Glutamatergic neuron (in vitro differentiated cells): ENCODE measurements around the gene FLYWCH1. TPM values are rescaled to one million over a fixed set of nuclear protein-coding genes. Genes with fewer than 3 reads are reported as not detected.

Experiments
- DNase-seq: peaks from one replicate; pipeline ENCODE4 v3.0.0; 2022
- H3K27ac Mint-ChIP-seq: one replicate; pipeline ENCODE4 v1.8.0; 2020; ENCODE audit warnings: mild to moderate bottlenecking, mixed read lengths, inconsistent platforms; ENCODE audit not compliant: unreplicated experiment
- H3K27me3 Mint-ChIP-seq: one replicate; pipeline ENCODE4 v1.8.0; 2020; ENCODE audit warnings: mild to moderate bottlenecking, moderate library complexity, mixed read lengths, inconsistent platforms; ENCODE audit not compliant: unreplicated experiment
- H3K36me3 Mint-ChIP-seq: one replicate; pipeline ENCODE4 v1.8.0; 2020; ENCODE audit warnings: mild to moderate bottlenecking, mixed read lengths, inconsistent platforms; ENCODE audit not compliant: unreplicated experiment
- H3K4me1 Mint-ChIP-seq: one replicate; pipeline ENCODE4 v1.8.0; 2020; ENCODE audit warnings: mild to moderate bottlenecking, low read depth, mixed read lengths, inconsistent platforms; ENCODE audit not compliant: unreplicated experiment
- H3K4me3 Mint-ChIP-seq: one replicate; pipeline ENCODE4 v1.8.0; 2020; ENCODE audit warnings: mild to moderate bottlenecking, mixed read lengths, inconsistent platforms; ENCODE audit not compliant: unreplicated experiment
- H3K9me3 Mint-ChIP-seq: one replicate; pipeline ENCODE4 v1.8.0; 2020; ENCODE audit warnings: mild to moderate bottlenecking, moderate library complexity, mixed read lengths, inconsistent platforms; ENCODE audit not compliant: unreplicated experiment
- CTCF ChIP-seq: fragments of 200-600 bp; sonication (generic); IDR thresholded peaks from one replicate; pipeline ENCODE4 v1.5.0; 2021; ENCODE audit not compliant: partially characterized antibody, unreplicated experiment
- total RNA-seq: library from RNA; stranded (reverse); fragmentation: NEBNext Ultra II Directional; extraction: Animal tissue kit (Norgen Biotek cat#: 25700); gene quantifications from one replicate; pipeline ENCODE4 v1.2.1, GENCODE V29; 2021; ENCODE audit not compliant: unreplicated experiment

The FLYWCH1 gene
- total RNA-seq, 1 donor from 2014 or later = 77.1 TPM

- Mint-ChIP-seq H3K27ac (no peak overlapping the region), H3K4me3 (peak overlapping the region; percentile 64), H3K27me3 (peaks cover 13% of the 10 kb centered on the region)
Observed at GRCh38 chr16:2964475-2965336, 53.0 kb downstream of the FLYWCH1 start.

GRCh38 chr16:2966043-2966807 is 54.5 kb downstream of the FLYWCH1 start:
- Mint-ChIP-seq H3K4me3 (no peak overlapping the region), H3K9me3 (peaks cover 4% of the 10 kb centered on the region), H3K27ac (no peak overlapping the region), H3K27me3 (peaks cover 9% of the 10 kb centered on the region), H3K4me1 (peaks cover 8% of the 10 kb centered on the region), H3K36me3 (no peaks in the 10 kb centered on the region)
- no peak for TF ChIP-seq CTCF
- DNase-seq = no peak

More at GRCh38 chr16:2964475-2965336, 53.0 kb downstream of the FLYWCH1 start:
- peak; percentile 93 for DNase-seq
- TF ChIP-seq CTCF = no peak
- peaks cover 5% of the 10 kb centered on the region for H3K4me1 Mint-ChIP-seq
- H3K9me3 Mint-ChIP-seq = peaks cover 7% of the 10 kb centered on the region
- no peaks in the 10 kb centered on the region for H3K36me3 Mint-ChIP-seq

GRCh38 chr16:2966808-2967191 is 55.1 kb downstream of the FLYWCH1 start:
- DNase-seq = no peak
- H3K27ac Mint-ChIP-seq = no peak overlapping the region
- H3K4me3 Mint-ChIP-seq = no peak overlapping the region
- peaks cover 8% of the 10 kb centered on the region for H3K4me1 Mint-ChIP-seq
- TF ChIP-seq CTCF = no peak
- peaks cover 9% of the 10 kb centered on the region for H3K27me3 Mint-ChIP-seq
- H3K36me3 Mint-ChIP-seq = no peaks in the 10 kb centered on the region
- peaks cover 4% of the 10 kb centered on the region for H3K9me3 Mint-ChIP-seq

- H3K9me3 Mint-ChIP-seq = peaks cover 4% of the 10 kb centered on the region
- H3K4me3 Mint-ChIP-seq = no peak overlapping the region
- TF ChIP-seq CTCF = no peak
- peaks cover 9% of the 10 kb centered on the region for H3K27me3 Mint-ChIP-seq
- no peak for DNase-seq
- H3K27ac Mint-ChIP-seq = no peak overlapping the region
- H3K36me3 Mint-ChIP-seq = no peaks in the 10 kb centered on the region
- peaks cover 8% of the 10 kb centered on the region for H3K4me1 Mint-ChIP-seq
Observed at GRCh38 chr16:2967211-2967631, 55.5 kb downstream of the FLYWCH1 start.
